ENCODE measurements around the gene PTPRC.

Gene PTPRC

GRCh38 chr1:198622001-198622400, 16.8 kb upstream of the PTPRC start:
- no peak overlapping the region for H4K8ac ChIP-seq (ENCODE audit: low read depth, low read length)
- no peak overlapping the region for H2BK120ac ChIP-seq (ENCODE audit: low read depth, low read length)
- H3K9ac ChIP-seq (ENCODE audit: low read length), result no peak overlapping the region
- H3K27ac ChIP-seq (ENCODE audit: low read depth, low read length), result no peak overlapping the region
- H2AK5ac ChIP-seq (ENCODE audit: low read length), result no peak overlapping the region
- H4K5ac ChIP-seq (ENCODE audit: low read length), result no peak overlapping the region
- H3K56ac ChIP-seq (ENCODE audit: low read length), result no peak overlapping the region
- no peaks in the 10 kb centered on the region for H3K4me1 ChIP-seq (ENCODE audit: control insufficient read depth, low read depth, low read length)
- H2BK15ac ChIP-seq (replicated peaks; ENCODE audit: low read depth), result no peak overlapping the region
- no peaks in the 10 kb centered on the region for H3K79me2 ChIP-seq (ENCODE audit: control insufficient read depth, insufficient read depth, low read length)
- no peaks in the 10 kb centered on the region for H3K27me3 ChIP-seq (ENCODE audit: insufficient read depth, low read length, poor library complexity)
- no peak overlapping the region for H3K4ac ChIP-seq (ENCODE audit: low read depth, low read length)
- H3K79me1 ChIP-seq (ENCODE audit: low read length), result no peaks in the 10 kb centered on the region
- H3K18ac ChIP-seq (ENCODE audit: low read length), result no peak overlapping the region
- H3K23ac ChIP-seq (ENCODE audit: low read length), result no peak overlapping the region
- WGBS (ENCODE audit: extremely low coverage, insufficient coverage, low lambda C conversion rate), result no CpG with 5 or more reads among the region's 1 CpG
- H3K4me3 ChIP-seq (ENCODE audit: low read length), result no peak overlapping the region
- H3K36me3 ChIP-seq (ENCODE audit: control insufficient read depth, insufficient read depth, low read length), result no peaks in the 10 kb centered on the region
- no peak for DNase-seq
- H3K4me2 ChIP-seq (ENCODE audit: low read length), result no peak overlapping the region
- no peak overlapping the region for H2BK5ac ChIP-seq (ENCODE audit: low read length)

DNA sequence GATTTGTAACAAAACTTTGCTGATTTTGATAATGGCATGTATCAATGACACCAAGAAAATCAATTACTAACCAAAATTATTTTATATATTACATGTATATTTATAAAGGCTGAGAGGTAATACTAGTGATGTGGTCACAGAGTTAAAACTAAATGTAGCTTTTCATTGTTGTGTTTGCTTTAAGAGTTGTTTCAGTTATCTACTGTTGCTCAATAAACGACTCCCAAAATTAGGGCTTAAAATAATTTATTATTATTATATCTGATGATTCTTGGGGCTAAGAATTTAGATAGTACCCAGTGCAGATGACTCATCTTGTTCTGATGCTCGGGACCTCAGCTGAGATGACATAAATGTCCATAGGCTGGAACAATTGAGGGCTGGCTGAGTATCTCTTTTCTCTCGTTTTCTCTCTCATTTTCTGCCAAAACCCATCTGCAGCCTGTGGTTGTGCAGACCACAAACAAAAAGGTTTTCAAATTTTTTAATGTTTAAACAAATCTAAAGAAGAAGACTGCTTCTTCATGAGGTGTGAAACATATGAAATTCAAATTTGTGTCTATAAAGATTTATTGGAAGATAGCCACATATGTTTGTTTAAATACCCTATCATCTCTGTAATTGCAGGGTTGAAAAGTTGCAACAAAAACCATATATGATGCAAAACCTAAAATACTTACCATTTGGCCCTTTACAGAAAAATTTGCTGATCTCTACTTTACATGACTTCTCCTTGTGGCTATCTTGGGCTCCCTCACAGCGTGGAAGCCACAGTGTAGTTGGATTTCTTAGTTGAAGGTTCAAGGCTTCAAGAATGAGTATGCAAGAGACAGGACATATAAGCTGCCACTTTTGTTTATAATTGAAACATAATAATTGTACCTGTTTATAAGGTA, 14.8 kb upstream of the PTPRC start:
- no peak overlapping the region for H3K9ac ChIP-seq (ENCODE audit: low read length)
- no peaks in the 10 kb centered on the region for H3K27me3 ChIP-seq (ENCODE audit: insufficient read depth, low read length, poor library complexity)
- no peak for DNase-seq
- no peak overlapping the region for H3K56ac ChIP-seq (ENCODE audit: low read length)
- no peak overlapping the region for H3K4ac ChIP-seq (ENCODE audit: low read depth, low read length)
- no peaks in the 10 kb centered on the region for H3K4me1 ChIP-seq (ENCODE audit: control insufficient read depth, low read depth, low read length)
- H3K27ac ChIP-seq (ENCODE audit: low read depth, low read length), result no peak overlapping the region
- H3K79me2 ChIP-seq (ENCODE audit: control insufficient read depth, insufficient read depth, low read length), result no peaks in the 10 kb centered on the region
- H4K8ac ChIP-seq (ENCODE audit: low read depth, low read length), result no peak overlapping the region
- H2BK120ac ChIP-seq (ENCODE audit: low read depth, low read length), result no peak overlapping the region
- no peak overlapping the region for H3K18ac ChIP-seq (ENCODE audit: low read length)
- no peak overlapping the region for H2BK15ac ChIP-seq (replicated peaks; ENCODE audit: low read depth)
- H3K79me1 ChIP-seq (ENCODE audit: low read length), result no peaks in the 10 kb centered on the region
- WGBS (ENCODE audit: extremely low coverage, insufficient coverage, low lambda C conversion rate), result no CpG with 5 or more reads among the region's 4 CpGs
- no peak overlapping the region for H3K23ac ChIP-seq (ENCODE audit: low read length)
- H3K36me3 ChIP-seq (ENCODE audit: control insufficient read depth, insufficient read depth, low read length), result no peaks in the 10 kb centered on the region
- H2AK5ac ChIP-seq (ENCODE audit: low read length), result no peak overlapping the region
- H2BK5ac ChIP-seq (ENCODE audit: low read length), result no peak overlapping the region
- no peak overlapping the region for H4K5ac ChIP-seq (ENCODE audit: low read length)
- H3K4me2 ChIP-seq (ENCODE audit: low read length), result no peak overlapping the region
- H3K4me3 ChIP-seq (ENCODE audit: low read length), result no peak overlapping the region

- H3K4me2 ChIP-seq (ENCODE audit: low read length), result no peak overlapping the region
Measured at GRCh38 chr1:198624648-198624980, 14.2 kb upstream of the PTPRC start.

DNA sequence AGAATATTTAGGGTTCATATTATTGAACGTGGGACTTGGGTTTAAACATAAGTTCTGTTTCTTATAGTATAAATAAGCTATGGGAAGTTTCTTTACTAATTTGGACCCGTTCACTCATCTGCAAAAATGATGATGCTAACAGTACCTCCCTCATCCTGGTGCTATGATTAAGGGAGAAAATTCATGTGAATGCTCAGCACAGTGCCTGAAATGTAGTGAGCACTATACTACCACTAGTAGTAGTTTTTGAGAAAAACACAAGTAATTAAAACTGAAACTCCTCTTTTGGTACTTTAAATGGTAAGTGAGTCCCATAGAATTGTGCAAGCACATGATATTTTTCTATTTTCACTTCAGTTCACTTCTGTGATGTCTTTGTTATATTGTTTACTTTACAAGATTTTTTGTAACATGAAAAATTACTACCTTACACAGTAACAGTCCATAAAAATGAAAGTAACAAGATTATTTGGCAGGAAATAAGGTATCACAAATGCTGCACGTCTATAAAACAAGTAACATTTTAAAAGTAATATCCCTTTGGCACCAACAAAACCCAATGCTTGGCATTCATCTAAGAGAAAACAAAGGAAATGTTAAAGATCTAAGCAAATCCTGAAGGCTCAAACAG, 11.3 kb upstream of the PTPRC start:
- Histone ChIP-seq H3K27me3 (ENCODE audit: insufficient read depth, low read length, poor library complexity) (no peaks in the 10 kb centered on the region), H2BK120ac (ENCODE audit: low read depth, low read length) (no peak overlapping the region), H3K36me3 (ENCODE audit: control insufficient read depth, insufficient read depth, low read length) (no peaks in the 10 kb centered on the region), H2AK5ac (ENCODE audit: low read length) (no peak overlapping the region), H3K79me2 (ENCODE audit: control insufficient read depth, insufficient read depth, low read length) (no peaks in the 10 kb centered on the region), H3K4me3 (ENCODE audit: low read length) (no peak overlapping the region), H3K56ac (ENCODE audit: low read length) (no peak overlapping the region), H2BK5ac (ENCODE audit: low read length) (no peak overlapping the region), H3K79me1 (ENCODE audit: low read length) (no peaks in the 10 kb centered on the region), H4K8ac (ENCODE audit: low read depth, low read length) (no peak overlapping the region), H3K4me1 (ENCODE audit: control insufficient read depth, low read depth, low read length) (no peaks in the 10 kb centered on the region), H3K4ac (ENCODE audit: low read depth, low read length) (no peak overlapping the region), H4K5ac (ENCODE audit: low read length) (no peak overlapping the region), H3K18ac (ENCODE audit: low read length) (no peak overlapping the region), H3K27ac (ENCODE audit: low read depth, low read length) (no peak overlapping the region), H2BK15ac (replicated peaks; ENCODE audit: low read depth) (no peak overlapping the region), H3K23ac (ENCODE audit: low read length) (no peak overlapping the region), H3K4me2 (ENCODE audit: low read length) (no peak overlapping the region), H3K9ac (ENCODE audit: low read length) (no peak overlapping the region)
- WGBS (ENCODE audit: extremely low coverage, insufficient coverage, low lambda C conversion rate), result no CpG with 5 or more reads among the region's 3 CpGs
- DNase-seq, result no peak

More at GRCh38 chr1:198624648-198624980, 14.2 kb upstream of the PTPRC start:
- no peak overlapping the region for H3K4ac ChIP-seq (ENCODE audit: low read depth, low read length)
- H3K4me3 ChIP-seq (ENCODE audit: low read length), result no peak overlapping the region
- no peak overlapping the region for H3K9ac ChIP-seq (ENCODE audit: low read length)
- no peak overlapping the region for H4K8ac ChIP-seq (ENCODE audit: low read depth, low read length)
- H3K36me3 ChIP-seq (ENCODE audit: control insufficient read depth, insufficient read depth, low read length), result no peaks in the 10 kb centered on the region
- no peak overlapping the region for H2BK120ac ChIP-seq (ENCODE audit: low read depth, low read length)
- no peak overlapping the region for H2AK5ac ChIP-seq (ENCODE audit: low read length)
- no peaks in the 10 kb centered on the region for H3K79me1 ChIP-seq (ENCODE audit: low read length)
- no peaks in the 10 kb centered on the region for H3K79me2 ChIP-seq (ENCODE audit: control insufficient read depth, insufficient read depth, low read length)
- no peak overlapping the region for H3K56ac ChIP-seq (ENCODE audit: low read length)
- no peak overlapping the region for H2BK15ac ChIP-seq (replicated peaks; ENCODE audit: low read depth)
- no CpG with 5 or more reads among the region's 1 CpG for WGBS (ENCODE audit: extremely low coverage, insufficient coverage, low lambda C conversion rate)
- H3K27ac ChIP-seq (ENCODE audit: low read depth, low read length), result no peak overlapping the region
- no peak for DNase-seq
- H2BK5ac ChIP-seq (ENCODE audit: low read length), result no peak overlapping the region
- H4K5ac ChIP-seq (ENCODE audit: low read length), result no peak overlapping the region
- H3K18ac ChIP-seq (ENCODE audit: low read length), result no peak overlapping the region
- no peak overlapping the region for H3K23ac ChIP-seq (ENCODE audit: low read length)
- no peaks in the 10 kb centered on the region for H3K4me1 ChIP-seq (ENCODE audit: control insufficient read depth, low read depth, low read length)
- H3K27me3 ChIP-seq (ENCODE audit: insufficient read depth, low read length, poor library complexity), result no peaks in the 10 kb centered on the region

- Histone ChIP-seq H3K18ac (ENCODE audit: low read length) (no peak overlapping the region), H3K4me1 (ENCODE audit: control insufficient read depth, low read depth, low read length) (no peaks in the 10 kb centered on the region), H4K5ac (ENCODE audit: low read length) (no peak overlapping the region), H3K4me3 (ENCODE audit: low read length) (no peak overlapping the region), H2BK120ac (ENCODE audit: low read depth, low read length) (no peak overlapping the region), H3K9ac (ENCODE audit: low read length) (no peak overlapping the region), H3K79me1 (ENCODE audit: low read length) (no peaks in the 10 kb centered on the region), H2BK15ac (replicated peaks; ENCODE audit: low read depth) (no peak overlapping the region), H3K4me2 (ENCODE audit: low read length) (no peak overlapping the region), H3K56ac (ENCODE audit: low read length) (no peak overlapping the region), H4K8ac (ENCODE audit: low read depth, low read length) (no peak overlapping the region), H3K27me3 (ENCODE audit: insufficient read depth, low read length, poor library complexity) (no peaks in the 10 kb centered on the region), H3K4ac (ENCODE audit: low read depth, low read length) (no peak overlapping the region), H3K23ac (ENCODE audit: low read length) (no peak overlapping the region), H3K27ac (ENCODE audit: low read depth, low read length) (no peak overlapping the region), H2BK5ac (ENCODE audit: low read length) (no peak overlapping the region), H2AK5ac (ENCODE audit: low read length) (no peak overlapping the region), H3K36me3 (ENCODE audit: control insufficient read depth, insufficient read depth, low read length) (no peaks in the 10 kb centered on the region), H3K79me2 (ENCODE audit: control insufficient read depth, insufficient read depth, low read length) (no peaks in the 10 kb centered on the region)
- no peak for DNase-seq
Measured at GRCh38 chr1:198628067-198628455, 10.8 kb upstream of the PTPRC start.

- Histone ChIP-seq H2BK5ac (ENCODE audit: low read length) (no peak overlapping the region), H3K56ac (ENCODE audit: low read length) (no peak overlapping the region), H3K4me1 (ENCODE audit: control insufficient read depth, low read depth, low read length) (no peaks in the 10 kb centered on the region), H4K5ac (ENCODE audit: low read length) (no peak overlapping the region), H3K23ac (ENCODE audit: low read length) (no peak overlapping the region), H3K9ac (ENCODE audit: low read length) (no peak overlapping the region), H3K4me2 (ENCODE audit: low read length) (no peak overlapping the region), H3K36me3 (ENCODE audit: control insufficient read depth, insufficient read depth, low read length) (no peaks in the 10 kb centered on the region), H3K79me1 (ENCODE audit: low read length) (no peaks in the 10 kb centered on the region), H3K18ac (ENCODE audit: low read length) (no peak overlapping the region), H2BK120ac (ENCODE audit: low read depth, low read length) (no peak overlapping the region), H3K4me3 (ENCODE audit: low read length) (no peak overlapping the region), H3K79me2 (ENCODE audit: control insufficient read depth, insufficient read depth, low read length) (no peaks in the 10 kb centered on the region), H2AK5ac (ENCODE audit: low read length) (no peak overlapping the region), H3K27ac (ENCODE audit: low read depth, low read length) (no peak overlapping the region), H2BK15ac (replicated peaks; ENCODE audit: low read depth) (no peak overlapping the region), H3K4ac (ENCODE audit: low read depth, low read length) (no peak overlapping the region), H3K27me3 (ENCODE audit: insufficient read depth, low read length, poor library complexity) (no peaks in the 10 kb centered on the region), H4K8ac (ENCODE audit: low read depth, low read length) (no peak overlapping the region)
- DNase-seq, result no peak
Measured at GRCh38 chr1:198629610-198630009, 9.2 kb upstream of the PTPRC start.

All from mesendoderm (in vitro differentiated cells).